Measurements from ENCODE around the gene TEDDM1. TPM values are rescaled to one million over a fixed set of nuclear protein-coding genes. Genes with fewer than 3 reads are reported as not detected.

TEDDM1 gene
- polyA plus RNA-seq, 1 of the 3 experiments (the other 2 are of a cell fraction), result not detected

- Histone ChIP-seq H3K36me3 (replicated peaks in 1 of 2; ENCODE audit: control insufficient read depth in 1 of 2, insufficient read depth in 2 of 2, low read length in 1 of 2) (no peaks in the 10 kb centered on the region), H3F3A (replicated peaks; ENCODE audit: insufficient read depth) (no peaks in the 10 kb centered on the region), H3K27me3 (ENCODE audit: insufficient read depth) (no peaks in the 10 kb centered on the region), H3K4me3 (ENCODE audit: low read depth in 2 of 2, low read length in 1 of 2) (no peak overlapping the region), H3K9me3 (no peaks in the 10 kb centered on the region), H3K79me2 (ENCODE audit: insufficient read depth) (no peaks in the 10 kb centered on the region), H2AFZ (ENCODE audit: low read depth) (no peak overlapping the region), H3K9me2 (no peaks in the 10 kb centered on the region), H4K20me1 (ENCODE audit: insufficient read depth) (no peaks in the 10 kb centered on the region), H3K27ac (ENCODE audit: low read depth in 2 of 2, low read length in 1 of 2) (no peak overlapping the region), H3K9ac (no peak overlapping the region), H3K4me1 (ENCODE audit: control insufficient read depth in 1 of 2, insufficient read depth in 2 of 2, low read depth in 1 of 2, low read length in 1 of 2) (no peaks in the 10 kb centered on the region), H3K4me2 (no peak overlapping the region)
- POLR2A ChIA-PET, result no interaction called here
- WGBS (ENCODE audit: low lambda C conversion rate), result 51% methylated on average over 6 of the region's 6 CpGs
- DNase-seq, result no peak
- CTCF ChIA-PET, result interaction anchor here (0.6 to 1.1 kb wide), 2 partner anchors 48 to 1112 kb away, joined by 3 read pairs; no protein-coding TSS in a partner anchor
- TF ChIP-seq NFIC (IDR thresholded peaks at IDR 0.05; ENCODE audit: borderline replicate concordance) (no peak), EZH2phosphoT487 (IDR thresholded peaks at IDR 0.05; ENCODE audit: borderline replicate concordance, low read depth) (no peak), ZBTB33 (IDR thresholded peaks at IDR 0.05; ENCODE audit: borderline replicate concordance, low read depth) (no peak), EP300 (IDR thresholded peaks at IDR 0.05; ENCODE audit: borderline replicate concordance in 1 of 2, low read depth in 1 of 2, low read length in 1 of 2) (no peak), POLR2AphosphoS5 (IDR thresholded peaks at IDR 0.05; ENCODE audit: low read depth, low read length) (no peak), MEF2A (IDR thresholded peaks at IDR 0.05; ENCODE audit: borderline replicate concordance, low read depth) (no peak), TEAD4 (IDR thresholded peaks at IDR 0.05; ENCODE audit: borderline replicate concordance, insufficient read depth) (no peak), FOXJ3 (CRISPR knock-in tag; IDR thresholded peaks at IDR 0.05) (no peak), ELF1 (IDR thresholded peaks at IDR 0.05) (no peak)
- TF ChIP-seq, protein P1, sequence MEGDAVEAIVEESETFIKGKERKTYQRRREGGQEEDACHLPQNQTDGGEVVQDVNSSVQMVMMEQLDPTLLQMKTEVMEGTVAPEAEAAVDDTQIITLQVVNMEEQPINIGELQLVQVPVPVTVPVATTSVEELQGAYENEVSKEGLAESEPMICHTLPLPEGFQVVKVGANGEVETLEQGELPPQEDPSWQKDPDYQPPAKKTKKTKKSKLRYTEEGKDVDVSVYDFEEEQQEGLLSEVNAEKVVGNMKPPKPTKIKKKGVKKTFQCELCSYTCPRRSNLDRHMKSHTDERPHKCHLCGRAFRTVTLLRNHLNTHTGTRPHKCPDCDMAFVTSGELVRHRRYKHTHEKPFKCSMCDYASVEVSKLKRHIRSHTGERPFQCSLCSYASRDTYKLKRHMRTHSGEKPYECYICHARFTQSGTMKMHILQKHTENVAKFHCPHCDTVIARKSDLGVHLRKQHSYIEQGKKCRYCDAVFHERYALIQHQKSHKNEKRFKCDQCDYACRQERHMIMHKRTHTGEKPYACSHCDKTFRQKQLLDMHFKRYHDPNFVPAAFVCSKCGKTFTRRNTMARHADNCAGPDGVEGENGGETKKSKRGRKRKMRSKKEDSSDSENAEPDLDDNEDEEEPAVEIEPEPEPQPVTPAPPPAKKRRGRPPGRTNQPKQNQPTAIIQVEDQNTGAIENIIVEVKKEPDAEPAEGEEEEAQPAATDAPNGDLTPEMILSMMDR (IDR thresholded peaks at IDR 0.05), result no peak
These were observed 51.3 kb downstream of the TEDDM1 start for GRCh38 chr1:182348961-182349747.

Other genes with a start within 250 kb of the TEDDM1 start
- 107 TPM in 2 replicates for gene GLUL, start 8.9 kb downstream of the TEDDM1 start, polyA plus RNA-seq (2012; rRNA removed)
- gene RGSL1, start 49.5 kb upstream of the TEDDM1 start, polyA plus RNA-seq (2012; rRNA removed), result not detected in 2 replicates
- not detected in 2 replicates for gene RNASEL, start 188.6 kb upstream of the TEDDM1 start, polyA plus RNA-seq (2012; rRNA removed)
- 0.79 and 1.7 TPM in 2 replicates for gene RGS16, start 203.7 kb upstream of the TEDDM1 start, polyA plus RNA-seq (2012; rRNA removed)